ENCODE results near the gene TTC31. TPM values are rescaled to one million over a fixed set of nuclear protein-coding genes. Genes with fewer than 3 reads are reported as not detected.

The TTC31 gene
- total and polyA plus RNA-seq, 2 donors (not counting 1 experiment from before 2014, with no cell fraction given): 68.5 to 72.3 TPM

DNA sequence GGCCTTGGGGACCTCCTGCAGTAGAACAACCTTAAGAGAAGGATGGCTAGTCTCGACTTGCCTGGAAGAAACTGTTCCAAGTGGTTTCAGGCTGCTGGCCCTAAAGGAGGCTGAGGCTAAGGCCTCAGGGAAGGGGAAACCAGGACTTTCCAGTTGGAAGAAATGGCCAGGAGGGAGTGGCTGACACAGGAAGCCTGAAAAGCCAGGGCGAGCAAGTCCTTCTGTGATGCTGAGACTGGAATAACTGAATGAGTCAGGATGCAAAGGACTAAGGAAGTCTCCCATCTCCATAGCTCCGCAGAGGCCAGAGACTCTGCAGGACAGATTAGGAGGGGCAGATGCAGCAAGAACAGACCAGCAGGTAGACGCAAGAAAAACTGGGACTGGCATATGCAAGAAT lies 54.3 kb downstream of the TTC31 start:
- Mint-ChIP-seq H3K4me1 (peaks cover 31% of the 10 kb centered on the region), H3K27me3 (no peaks in the 10 kb centered on the region), H3K4me3 (no peak overlapping the region), H3K9me3 (ENCODE audit: insufficient read depth) (no peaks in the 10 kb centered on the region), H3K27ac (no peak overlapping the region)
- H3K9me3 ChIP-seq (ENCODE audit: control extremely low read depth in 1 of 3, control insufficient read depth in 2 of 3, insufficient read depth in 1 of 3, low read length in 2 of 3): no peaks in the 10 kb centered on the region
- H3K9ac ChIP-seq (ENCODE audit: low read length): no peak overlapping the region
- intact Hi-C loops (cut with micrococcal nuclease): no loop called here
- H3K36me3 ChIP-seq (replicated peaks in 1 of 2; ENCODE audit: control extremely low read depth in 1 of 2, control insufficient read depth in 1 of 2, extremely low read depth in 1 of 2, insufficient read depth in 2 of 2, low read length in 1 of 2): peaks cover 0 to 19% of the 10 kb centered on the region in 2 experiments
- H3K79me2 ChIP-seq (ENCODE audit: control insufficient read depth, insufficient read depth, low read length): no peaks in the 10 kb centered on the region
- POLR2A ChIA-PET: no interaction called here
- CTCF ChIA-PET: no interaction called here
- H3K4me2 ChIP-seq (replicated peaks; ENCODE audit: low read depth, low read length, poor library complexity, severe bottlenecking): no peak overlapping the region
- WGBS (ENCODE audit: insufficient coverage): 98% methylated on average over 4 of the region's 4 CpGs
- TF ChIP-seq, protein P1, sequence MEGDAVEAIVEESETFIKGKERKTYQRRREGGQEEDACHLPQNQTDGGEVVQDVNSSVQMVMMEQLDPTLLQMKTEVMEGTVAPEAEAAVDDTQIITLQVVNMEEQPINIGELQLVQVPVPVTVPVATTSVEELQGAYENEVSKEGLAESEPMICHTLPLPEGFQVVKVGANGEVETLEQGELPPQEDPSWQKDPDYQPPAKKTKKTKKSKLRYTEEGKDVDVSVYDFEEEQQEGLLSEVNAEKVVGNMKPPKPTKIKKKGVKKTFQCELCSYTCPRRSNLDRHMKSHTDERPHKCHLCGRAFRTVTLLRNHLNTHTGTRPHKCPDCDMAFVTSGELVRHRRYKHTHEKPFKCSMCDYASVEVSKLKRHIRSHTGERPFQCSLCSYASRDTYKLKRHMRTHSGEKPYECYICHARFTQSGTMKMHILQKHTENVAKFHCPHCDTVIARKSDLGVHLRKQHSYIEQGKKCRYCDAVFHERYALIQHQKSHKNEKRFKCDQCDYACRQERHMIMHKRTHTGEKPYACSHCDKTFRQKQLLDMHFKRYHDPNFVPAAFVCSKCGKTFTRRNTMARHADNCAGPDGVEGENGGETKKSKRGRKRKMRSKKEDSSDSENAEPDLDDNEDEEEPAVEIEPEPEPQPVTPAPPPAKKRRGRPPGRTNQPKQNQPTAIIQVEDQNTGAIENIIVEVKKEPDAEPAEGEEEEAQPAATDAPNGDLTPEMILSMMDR (IDR thresholded peaks at IDR 0.05): no peak
- TF ChIP-seq EZH2 (IDR thresholded peaks at IDR 0.05; ENCODE audit: borderline replicate concordance, insufficient read depth, low read depth, low read length, poor library complexity, severe bottlenecking): no peak
- no peaks in the 10 kb centered on the region for H3K27me3 ChIP-seq (replicated peaks in 1 of 4; ENCODE audit: control extremely low read depth in 1 of 4, control insufficient read depth in 3 of 4, insufficient read depth in 4 of 4, low read length in 3 of 4)
- H4K20me1 ChIP-seq (ENCODE audit: control insufficient read depth, insufficient read depth, low read length, poor library complexity, severe bottlenecking): no peaks in the 10 kb centered on the region
- no peak overlapping the region for H2AFZ ChIP-seq (ENCODE audit: insufficient read depth, low read depth, low read length, poor library complexity, severe bottlenecking)
- no peak overlapping the region for H3K27ac ChIP-seq (ENCODE audit: low read length in 2 of 2)
- no peak for DNase-seq
- no peak overlapping the region for H3K4me3 ChIP-seq (ENCODE audit: control extremely low read depth in 1 of 5, extremely low read depth in 1 of 5, insufficient read depth in 1 of 5, low read depth in 2 of 5, low read length in 4 of 5)
- no peak for ATAC-seq (ENCODE audit: low read depth)
- peaks cover 18 to 32% of the 10 kb centered on the region in 2 donors for H3K4me1 ChIP-seq (ENCODE audit: control insufficient read depth in 2 of 2, insufficient read depth in 2 of 2, low read length in 2 of 2)

DNA sequence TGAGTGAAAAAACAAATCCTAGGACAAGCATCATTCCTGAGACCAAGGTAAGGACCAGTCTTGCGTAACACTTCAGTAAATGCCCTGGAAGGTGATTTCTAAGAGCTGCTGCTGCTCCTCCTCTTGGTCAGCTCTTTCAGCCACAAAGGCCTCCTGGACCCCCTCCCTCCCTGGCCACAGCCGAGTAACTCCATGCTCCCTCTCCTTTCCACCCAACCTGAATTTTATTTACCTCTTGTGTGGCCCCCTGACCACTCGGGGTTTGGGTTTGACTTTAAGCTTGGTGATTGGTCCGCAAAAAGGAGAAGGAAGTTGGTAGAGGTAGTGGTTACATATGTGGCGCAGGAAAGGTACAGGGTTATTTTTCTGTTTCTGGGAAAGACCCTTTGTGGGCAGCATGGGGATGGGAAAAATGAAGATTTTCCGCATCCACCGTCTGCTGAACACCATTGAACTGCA lies 56.0 kb downstream of the TTC31 start:
- 6% methylated on average over 5 of the region's 7 CpGs for WGBS (ENCODE audit: insufficient coverage)
- Histone ChIP-seq H3K4me3 (ENCODE audit: control extremely low read depth in 1 of 5, extremely low read depth in 1 of 5, insufficient read depth in 1 of 5, low read depth in 2 of 5, low read length in 4 of 5) (peak overlapping the region in 4 of 5 experiments; percentile 49 to 66 (median 54)), H3K4me2 (replicated peaks; ENCODE audit: low read depth, low read length, poor library complexity, severe bottlenecking) (peak overlapping the region; percentile 86), H3K27me3 (replicated peaks in 1 of 4; ENCODE audit: control extremely low read depth in 1 of 4, control insufficient read depth in 3 of 4, insufficient read depth in 4 of 4, low read length in 3 of 4) (no peaks in the 10 kb centered on the region), H3K4me1 (ENCODE audit: control insufficient read depth in 2 of 2, insufficient read depth in 2 of 2, low read length in 2 of 2) (peaks cover 18 to 29% of the 10 kb centered on the region in 2 donors), H4K20me1 (ENCODE audit: control insufficient read depth, insufficient read depth, low read length, poor library complexity, severe bottlenecking) (no peaks in the 10 kb centered on the region), H3K9me3 (ENCODE audit: control extremely low read depth in 1 of 3, control insufficient read depth in 2 of 3, insufficient read depth in 1 of 3, low read length in 2 of 3) (no peaks in the 10 kb centered on the region), H3K9ac (ENCODE audit: low read length) (peak overlapping the region; percentile 72), H3K79me2 (ENCODE audit: control insufficient read depth, insufficient read depth, low read length) (no peaks in the 10 kb centered on the region), H3K36me3 (replicated peaks in 1 of 2; ENCODE audit: control extremely low read depth in 1 of 2, control insufficient read depth in 1 of 2, extremely low read depth in 1 of 2, insufficient read depth in 2 of 2, low read length in 1 of 2) (peaks cover 0 to 1% of the 10 kb centered on the region in 2 experiments), H3K27ac (ENCODE audit: low read length in 2 of 2) (peak overlapping the region; percentile 76 to 90), H2AFZ (ENCODE audit: insufficient read depth, low read depth, low read length, poor library complexity, severe bottlenecking) (peak overlapping the region; percentile 77)
- Mint-ChIP-seq H3K9me3 (ENCODE audit: insufficient read depth) (no peaks in the 10 kb centered on the region), H3K27me3 (no peaks in the 10 kb centered on the region), H3K27ac (peak overlapping the region; percentile 95), H3K4me3 (peak overlapping the region; percentile 89), H3K4me1 (peaks cover 29% of the 10 kb centered on the region)
- DNase-seq (peak; percentile 76), ATAC-seq (ENCODE audit: low read depth) (peak; percentile 80)
- POLR2A ChIA-PET: interaction anchor here (1.0 to 1.7 kb wide), 5 partner anchors 9 to 81 kb away, joined by 3 to 10 read pairs (median 4); partner anchors contain the start of genes AUP1, HTRA2, PCGF1 and WBP1
- CTCF ChIA-PET: interaction anchor here (0.7 to 3.0 kb wide), 7 partner anchors 8 to 289 kb away, joined by 3 to 11 read pairs (median 6); partner anchors contain the start of genes CCDC142, PCGF1 and TTC31
- TF ChIP-seq EZH2 (IDR thresholded peaks at IDR 0.05; ENCODE audit: borderline replicate concordance, insufficient read depth, low read depth, low read length, poor library complexity, severe bottlenecking): no peak
- TF ChIP-seq, protein P1 (IDR thresholded peaks at IDR 0.05): no peak
- intact Hi-C loops (cut with micrococcal nuclease): no loop called here
